Effector memory CD8-positive, alpha-beta T cell (primary cell): ENCODE results near the gene BTNL9.
"Not testable (repeated sequence)": the region's sequence is repeated elsewhere in the genome, so short reads cannot be mapped to it uniquely, and the experiment has no call there.

Experiments used
- ATAC-seq: fragments of 150-1000 bp; cut with Tn5 transposase; replicated peaks from 2 replicates; pipeline ENCODE4 v1.10.0; 2021; ENCODE audit warnings: mild to moderate bottlenecking, moderate library complexity
- DNase-seq, 3 experiments: peaks; one replicate each; pipeline ENCODE4 v3.0.0; 2021
- H3K27ac Mint-ChIP-seq, 2 donors: one replicate each; pipeline ENCODE4 v1.8.0; 2022; ENCODE audit warnings: mild to moderate bottlenecking in 2 of 2, mixed read lengths in 2 of 2, moderate library complexity in 2 of 2
- H3K27me3 Mint-ChIP-seq, 2 donors: one replicate each; pipeline ENCODE4 v1.8.0; 2022; ENCODE audit warnings: mixed read lengths in 2 of 2
- H3K36me3 Mint-ChIP-seq: one replicate; pipeline ENCODE4 v1.8.0; 2022; ENCODE audit warnings: mild to moderate bottlenecking, moderate library complexity, mixed read lengths; ENCODE audit not compliant: insufficient read depth
- H3K4me1 Mint-ChIP-seq, 2 donors: one replicate each; pipeline ENCODE4 v1.8.0; 2022; ENCODE audit warnings: low read depth in 2 of 2, mixed read lengths in 2 of 2
- H3K4me3 Mint-ChIP-seq, 2 donors: one replicate each; pipeline ENCODE4 v1.8.0; 2022; ENCODE audit warnings: mild to moderate bottlenecking in 2 of 2, mixed read lengths in 2 of 2, moderate library complexity in 2 of 2
- H3K9me3 Mint-ChIP-seq, 2 donors: one replicate each; pipeline ENCODE4 v1.8.0; 2022; ENCODE audit warnings: mixed read lengths in 2 of 2

The BTNL9 gene

DNA sequence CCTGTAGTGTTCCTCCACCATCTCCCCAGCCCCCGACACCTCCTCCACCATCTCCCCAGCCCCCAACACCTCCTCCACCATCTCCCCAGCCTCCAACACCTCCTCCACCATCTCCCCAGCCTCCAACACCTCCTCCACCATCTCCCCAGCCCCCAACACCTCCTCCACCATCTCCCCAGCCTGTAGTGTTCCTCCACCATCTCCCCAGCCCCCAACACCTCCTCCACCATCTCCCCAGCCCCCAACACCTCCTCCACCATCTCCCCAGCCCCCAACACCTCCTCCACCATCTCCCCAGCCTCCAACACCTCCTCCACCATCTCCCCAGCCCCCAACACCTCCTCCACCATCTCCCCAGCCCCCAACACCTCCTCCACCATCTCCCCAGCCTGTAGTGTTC lies 5.8 kb downstream of the BTNL9 start:
- not testable (repeated sequence) for H3K4me1 Mint-ChIP-seq, DNase-seq, H3K27ac Mint-ChIP-seq, ATAC-seq, H3K9me3 Mint-ChIP-seq, H3K4me3 Mint-ChIP-seq, H3K36me3 Mint-ChIP-seq
- H3K27me3 Mint-ChIP-seq = peaks cover 21 to 36% of the 10 kb centered on the region in 2 donors

- Mint-ChIP-seq H3K9me3 (no peaks in the 10 kb centered on the region), H3K4me1 (peaks cover 4% of the 10 kb centered on the region in 2 donors), H3K27me3 (peaks cover 35 to 42% of the 10 kb centered on the region in 2 donors), H3K36me3 (peaks cover 4% of the 10 kb centered on the region), H3K27ac (no peak overlapping the region), H3K4me3 (no peak overlapping the region)
- DNase-seq (no peak), ATAC-seq (no peak)
These were observed 7.2 kb downstream of the BTNL9 start for GRCh38 chr5:181047288-181047687.

DNA sequence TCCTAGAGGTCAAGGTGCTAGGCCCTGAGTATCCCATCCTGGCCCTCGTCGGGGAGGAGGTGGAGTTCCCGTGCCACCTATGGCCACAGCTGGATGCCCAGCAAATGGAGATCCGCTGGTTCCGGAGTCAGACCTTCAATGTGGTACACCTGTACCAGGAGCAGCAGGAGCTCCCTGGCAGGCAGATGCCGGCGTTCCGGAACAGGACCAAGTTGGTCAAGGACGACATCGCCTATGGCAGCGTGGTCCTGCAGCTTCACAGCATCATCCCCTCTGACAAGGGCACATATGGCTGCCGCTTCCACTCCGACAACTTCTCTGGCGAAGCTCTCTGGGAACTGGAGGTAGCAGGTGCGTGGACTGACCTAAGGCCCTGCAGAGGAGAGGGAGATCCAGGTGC lies 7.9 kb downstream of the BTNL9 start:
- Mint-ChIP-seq H3K27me3 (peaks cover 38 to 44% of the 10 kb centered on the region in 2 donors), H3K4me1 (peaks cover 4 to 5% of the 10 kb centered on the region in 2 donors), H3K4me3 (no peak overlapping the region), H3K36me3 (peaks cover 5% of the 10 kb centered on the region), H3K9me3 (no peaks in the 10 kb centered on the region), H3K27ac (no peak overlapping the region)
- ATAC-seq = no peak
- DNase-seq = no peak

- Mint-ChIP-seq H3K27me3 (peaks cover 59 to 63% of the 10 kb centered on the region in 2 donors), H3K27ac (no peak overlapping the region), H3K9me3 (no peaks in the 10 kb centered on the region), H3K4me3 (no peak overlapping the region), H3K36me3 (peaks cover 9% of the 10 kb centered on the region), H3K4me1 (peaks cover 14 to 18% of the 10 kb centered on the region in 2 donors)
- DNase-seq (no peak), ATAC-seq (no peak)
These were observed 9.9 kb downstream of the BTNL9 start for GRCh38 chr5:181050016-181050415.

GRCh38 chr5:181051841-181052671 lies 12.0 kb downstream of the BTNL9 start:
- Mint-ChIP-seq H3K4me1 (peaks cover 14 to 18% of the 10 kb centered on the region in 2 donors), H3K27me3 (peaks cover 79 to 81% of the 10 kb centered on the region in 2 donors), H3K9me3 (no peaks in the 10 kb centered on the region), H3K36me3 (peaks cover 9% of the 10 kb centered on the region), H3K27ac (no peak overlapping the region), H3K4me3 (peak overlapping the region; percentile 69 to 73)
- ATAC-seq (no peak), DNase-seq (no peak)

- H3K4me3 Mint-ChIP-seq = peak overlapping the region; percentile 73
- H3K4me1 Mint-ChIP-seq = peaks cover 14 to 18% of the 10 kb centered on the region in 2 donors
- no peaks in the 10 kb centered on the region for H3K9me3 Mint-ChIP-seq
- H3K27ac Mint-ChIP-seq = peak overlapping the region in 1 of 2 donors; percentile 53
- H3K27me3 Mint-ChIP-seq = peaks cover 78 to 87% of the 10 kb centered on the region in 2 donors
- peaks cover 9% of the 10 kb centered on the region for H3K36me3 Mint-ChIP-seq
- no peak for DNase-seq
- ATAC-seq = peak; percentile 32
These were observed 12.8 kb downstream of the BTNL9 start for GRCh38 chr5:181052672-181053487.

GRCh38 chr5:181053488-181054121 lies 13.5 kb downstream of the BTNL9 start:
- ATAC-seq = peak; percentile 5
- peak overlapping the region; percentile 73 for H3K4me3 Mint-ChIP-seq
- H3K27ac Mint-ChIP-seq = peak overlapping the region in 1 of 2 donors; percentile 53
- peaks cover 14 to 18% of the 10 kb centered on the region in 2 donors for H3K4me1 Mint-ChIP-seq
- no peak for DNase-seq
- no peaks in the 10 kb centered on the region for H3K9me3 Mint-ChIP-seq
- H3K27me3 Mint-ChIP-seq = peaks cover 81 to 94% of the 10 kb centered on the region in 2 donors
- H3K36me3 Mint-ChIP-seq = peaks cover 9% of the 10 kb centered on the region

DNA sequence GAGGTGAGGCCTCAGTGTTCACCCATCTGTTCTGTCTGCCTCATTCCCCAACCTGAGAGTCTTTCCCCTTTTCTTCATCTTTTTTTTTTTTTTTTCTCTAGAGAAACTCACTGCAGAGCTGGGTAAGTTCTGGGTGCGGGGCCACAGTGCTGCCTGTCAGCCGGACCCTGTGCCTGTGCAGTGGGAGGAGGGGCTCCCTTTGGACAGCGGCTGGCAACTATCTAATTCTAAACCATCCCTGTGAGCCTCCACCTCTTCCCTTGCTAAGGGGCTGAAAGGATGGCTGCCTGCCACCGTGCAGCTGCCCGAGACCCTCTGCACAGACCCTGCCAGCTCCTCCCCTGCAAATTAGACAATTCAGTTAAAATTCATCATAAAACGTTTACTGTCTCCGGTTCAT lies 14.1 kb downstream of the BTNL9 start:
- ATAC-seq (no peak), DNase-seq (no peak)
- Mint-ChIP-seq H3K4me1 (peaks cover 14 to 18% of the 10 kb centered on the region in 2 donors), H3K9me3 (no peaks in the 10 kb centered on the region), H3K36me3 (peaks cover 9% of the 10 kb centered on the region), H3K27ac (peak overlapping the region in 1 of 2 donors; percentile 33), H3K27me3 (peaks cover 83 to 96% of the 10 kb centered on the region in 2 donors), H3K4me3 (peak overlapping the region; percentile 73)

DNA sequence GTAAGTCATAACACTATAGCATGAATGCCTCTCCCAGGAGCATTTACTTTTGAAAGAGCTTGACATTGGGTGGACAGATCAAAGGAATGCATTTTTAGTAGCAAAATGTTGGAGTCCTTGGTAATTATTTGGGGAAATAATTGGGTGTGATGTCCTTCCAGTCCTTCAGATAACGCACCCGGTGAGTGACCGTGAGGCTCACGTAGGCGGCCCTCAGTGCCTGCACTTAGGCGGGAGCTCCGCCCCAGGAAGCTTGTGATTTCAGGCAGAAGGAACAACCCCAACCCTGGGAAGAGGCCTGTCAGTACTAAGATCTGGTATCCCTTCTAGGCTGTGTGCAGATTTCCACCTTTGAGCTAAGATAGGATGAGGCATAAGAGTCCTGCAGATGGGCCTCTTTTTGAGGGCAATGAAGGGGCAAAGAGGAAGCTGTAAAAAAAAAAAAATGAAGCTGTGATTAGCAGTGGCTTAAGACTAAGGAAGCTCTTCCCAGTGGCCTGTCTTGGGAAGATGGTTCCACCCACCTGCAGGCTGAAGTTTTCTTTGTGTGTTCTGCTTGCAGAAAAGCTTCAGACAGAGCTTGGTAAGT lies 14.9 kb downstream of the BTNL9 start:
- H3K27me3 Mint-ChIP-seq = peaks cover 79 to 96% of the 10 kb centered on the region in 2 donors
- H3K36me3 Mint-ChIP-seq = peaks cover 9% of the 10 kb centered on the region
- H3K27ac Mint-ChIP-seq = no peak overlapping the region
- peaks cover 14 to 18% of the 10 kb centered on the region in 2 donors for H3K4me1 Mint-ChIP-seq
- no peak for ATAC-seq
- H3K9me3 Mint-ChIP-seq = no peaks in the 10 kb centered on the region
- no peak overlapping the region for H3K4me3 Mint-ChIP-seq
- DNase-seq = no peak

DNA sequence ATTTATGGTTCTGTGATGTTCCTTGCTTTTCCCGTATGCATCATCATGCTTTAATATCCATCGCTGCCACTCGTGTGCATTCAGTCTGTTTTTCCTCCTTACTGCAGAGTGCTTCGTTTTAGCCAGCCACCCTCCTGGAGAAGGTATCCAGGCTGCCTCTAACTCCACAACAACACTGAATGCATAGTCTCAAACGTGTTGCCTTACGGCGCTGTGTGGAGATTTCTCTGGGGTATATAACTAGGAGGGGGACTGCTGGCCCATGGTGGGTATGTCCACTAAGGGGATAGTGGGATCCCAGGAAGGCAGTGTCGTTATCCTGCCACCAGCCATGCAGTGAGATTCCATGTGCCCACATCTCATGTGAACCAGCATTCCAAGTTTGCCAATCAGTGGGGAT lies 16.4 kb downstream of the BTNL9 start:
- H3K4me1 Mint-ChIP-seq = peaks cover 14 to 18% of the 10 kb centered on the region in 2 donors
- peaks cover 79 to 96% of the 10 kb centered on the region in 2 donors for H3K27me3 Mint-ChIP-seq
- no peak for ATAC-seq
- H3K9me3 Mint-ChIP-seq = no peaks in the 10 kb centered on the region
- H3K36me3 Mint-ChIP-seq = peaks cover 9% of the 10 kb centered on the region
- no peak for DNase-seq
- H3K27ac Mint-ChIP-seq = no peak overlapping the region
- H3K4me3 Mint-ChIP-seq = no peak overlapping the region

- Mint-ChIP-seq H3K27me3 (peaks cover 87 to 100% of the 10 kb centered on the region in 2 donors), H3K4me1 (peaks cover 10 to 13% of the 10 kb centered on the region in 2 donors), H3K9me3 (no peaks in the 10 kb centered on the region), H3K36me3 (peaks cover 4% of the 10 kb centered on the region), H3K27ac (no peak overlapping the region), H3K4me3 (no peak overlapping the region)
- no peak for ATAC-seq
- DNase-seq = no peak
These were observed 18.3 kb downstream of the BTNL9 start for GRCh38 chr5:181058321-181058720.

DNA sequence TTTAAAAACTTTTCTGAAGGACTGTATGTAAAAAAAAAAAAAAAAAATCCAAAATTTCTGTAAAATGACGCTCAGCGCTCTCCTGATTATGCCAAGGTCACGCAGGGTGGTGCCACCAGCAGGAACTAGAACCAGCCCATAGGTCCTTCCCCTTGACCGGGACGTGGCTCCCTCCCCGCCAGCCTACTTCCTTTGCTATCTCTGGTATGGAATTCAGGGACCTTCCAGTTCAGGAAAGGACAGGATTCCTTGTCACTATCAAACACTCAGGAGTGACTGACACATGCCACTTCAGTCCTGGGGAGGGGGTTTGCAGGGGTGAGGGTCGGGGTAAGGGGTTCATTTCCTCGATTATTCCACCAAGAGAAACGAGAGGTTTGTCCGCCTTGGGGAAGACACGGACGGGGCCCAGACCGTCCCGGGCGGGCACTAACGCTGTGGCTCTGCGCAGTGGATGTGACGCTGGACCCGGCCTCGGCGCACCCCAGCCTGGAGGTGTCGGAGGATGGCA lies 18.8 kb downstream of the BTNL9 start:
- DNase-seq = no peak
- Mint-ChIP-seq H3K4me3 (no peak overlapping the region), H3K4me1 (peaks cover 4 to 8% of the 10 kb centered on the region in 2 donors), H3K9me3 (no peaks in the 10 kb centered on the region), H3K27me3 (peaks cover 86 to 100% of the 10 kb centered on the region in 2 donors), H3K27ac (no peak overlapping the region), H3K36me3 (peaks cover 4% of the 10 kb centered on the region)
- no peak for ATAC-seq
